GM21528 (cell line): ENCODE results near the gene NDST3.

Source experiments
- ATAC-seq: cut with Tn5 transposase; IDR thresholded peaks from one replicate; pipeline ENCODE4 v1.9.1; 2021; ENCODE audit warnings: mild to moderate bottlenecking, moderate library complexity; ENCODE audit not compliant: unreplicated experiment, low FRiP score

NDST3 gene

GRCh38 chr4:118173126-118173525, 138.8 kb downstream of the NDST3 start:
- ATAC-seq, result no peak

GRCh38 chr4:118173956-118174725, 139.9 kb downstream of the NDST3 start:
- ATAC-seq, result no peak

- no peak for ATAC-seq
These were observed 141.2 kb downstream of the NDST3 start for GRCh38 chr4:118175506-118175905.

GRCh38 chr4:118177126-118177525, 142.8 kb downstream of the NDST3 start:
- no peak for ATAC-seq

- ATAC-seq, result no peak
These were observed 146.5 kb downstream of the NDST3 start for GRCh38 chr4:118180776-118181175.

- ATAC-seq, result no peak
These were observed 156.6 kb downstream of the NDST3 start for GRCh38 chr4:118190903-118191302.

- ATAC-seq, result no peak
These were observed 159.1 kb downstream of the NDST3 start for GRCh38 chr4:118193421-118193820.

- ATAC-seq, result no peak
These were observed 172.3 kb downstream of the NDST3 start for GRCh38 chr4:118206627-118207026.

- ATAC-seq, result no peak
These were observed 178.8 kb downstream of the NDST3 start for GRCh38 chr4:118213101-118213500.

GRCh38 chr4:118215826-118216225, 181.5 kb downstream of the NDST3 start:
- ATAC-seq, result no peak

- no peak for ATAC-seq
These were observed 187.0 kb downstream of the NDST3 start for GRCh38 chr4:118221227-118221800.

- peak; percentile 76 for ATAC-seq
These were observed 190.1 kb downstream of the NDST3 start for GRCh38 chr4:118224243-118224829.

GRCh38 chr4:118225511-118225910, 191.2 kb downstream of the NDST3 start:
- no peak for ATAC-seq

- ATAC-seq, result no peak
These were observed 192.2 kb downstream of the NDST3 start for GRCh38 chr4:118226311-118227010.

- ATAC-seq, result no peak
These were observed 201.4 kb downstream of the NDST3 start for GRCh38 chr4:118235566-118236120.

- no peak for ATAC-seq
These were observed 203.2 kb downstream of the NDST3 start for GRCh38 chr4:118237531-118237930.

GRCh38 chr4:118249890-118250289, 215.6 kb downstream of the NDST3 start:
- no peak for ATAC-seq

GRCh38 chr4:118254368-118254767, 220.1 kb downstream of the NDST3 start:
- ATAC-seq, result no peak

GRCh38 chr4:118259111-118259510, 224.8 kb downstream of the NDST3 start:
- no peak for ATAC-seq

GRCh38 chr4:118260309-118260708, 226.0 kb downstream of the NDST3 start:
- ATAC-seq, result no peak

GRCh38 chr4:118264096-118264495, 229.8 kb downstream of the NDST3 start:
- ATAC-seq, result no peak
